WTC11 (cell line): ENCODE measurements around the gene NEURL2. TPM values are rescaled to one million over a fixed set of nuclear protein-coding genes. Genes with fewer than 3 reads are reported as not detected.

Experiments
- ATAC-seq: fragments of 200-7000 bp; cut with Tn5 transposase; 2 replicates; pipeline ENCODE4 v1.10.0; 2021; ENCODE audit warnings: mild to moderate bottlenecking, moderate library complexity
- CTCF ChIA-PET: fragments of 300-600 bp; sonication (Branson Sonifier 250); formaldehyde crosslinking; loops from one replicate; lab custom pipeline; 2021; ENCODE audit warnings: antibody characterized with exemption; lab: Charles Lee
- POLR2A ChIA-PET: fragments of 350-600 bp; sonication (Branson Sonifier 250); formaldehyde crosslinking; loops from one replicate; lab custom pipeline; 2021; ENCODE audit warnings: antibody characterized with exemption; lab: Charles Lee
- DNase-seq: peaks from one replicate; pipeline ENCODE4 v3.0.0; 2021; ENCODE audit warnings: low spot score
- H3K27ac Mint-ChIP-seq: 2 replicates; pipeline ENCODE4 v1.8.0; 2021; ENCODE audit warnings: mixed read lengths
- H3K27me3 Mint-ChIP-seq: 2 replicates; pipeline ENCODE4 v1.8.0; 2021; ENCODE audit warnings: low read depth, mild to moderate bottlenecking, moderate library complexity, mixed read lengths
- H3K36me3 Mint-ChIP-seq: 2 replicates; pipeline ENCODE4 v1.8.0; 2021; ENCODE audit warnings: mixed read lengths
- H3K4me1 Mint-ChIP-seq: 2 replicates; pipeline ENCODE4 v1.8.0; 2022; ENCODE audit warnings: mixed read lengths
- H3K4me3 Mint-ChIP-seq: 2 replicates; pipeline ENCODE4 v1.8.0; 2021; ENCODE audit warnings: mild to moderate bottlenecking, moderate library complexity, mixed read lengths
- H3K9me3 Mint-ChIP-seq: 2 replicates; pipeline ENCODE4 v1.8.0; 2021; ENCODE audit warnings: mixed read lengths
- ATF1 ChIP-seq: sonication (generic); formaldehyde crosslinking; IDR thresholded peaks from 2 replicates; pipeline ENCODE4 v1.8.1; 2023; ENCODE audit warnings: mild to moderate bottlenecking, moderate library complexity, missing genetic modification reagents
- CTCF ChIP-seq: fragments of 200-600 bp; IDR thresholded peaks from 2 replicates; pipeline ENCODE4 v1.8.0; 2022; ENCODE audit warnings: antibody characterized with exemption
- ESRRA ChIP-seq: sonication (generic); formaldehyde crosslinking; IDR thresholded peaks from 2 replicates; pipeline ENCODE4 v1.8.1; 2022; ENCODE audit warnings: mild to moderate bottlenecking, missing genetic modification reagents, borderline replicate concordance
- GABPB1 ChIP-seq: sonication (generic); formaldehyde crosslinking; IDR thresholded peaks from 2 replicates; pipeline ENCODE4 v1.8.1; 2023; ENCODE audit warnings: mild to moderate bottlenecking, missing genetic modification reagents
- GTF2I ChIP-seq: fragments of 250-450 bp; sonication (Bioruptor Pico); conservative IDR thresholded peaks from 2 replicates; pipeline ENCODE4 v1.4.0; 2021; ENCODE audit warnings: mild to moderate bottlenecking
- IRF2 ChIP-seq: sonication (generic); formaldehyde crosslinking; IDR thresholded peaks from 2 replicates; pipeline ENCODE4 v1.8.0; 2022; ENCODE audit warnings: low read depth, missing genetic modification reagents, borderline replicate concordance
- KAT7 ChIP-seq: sonication (generic); formaldehyde crosslinking; IDR thresholded peaks from 2 replicates; pipeline ENCODE4 v1.8.1; 2023; ENCODE audit warnings: missing genetic modification reagents, mild to moderate bottlenecking, borderline replicate concordance
- MLX ChIP-seq: sonication (generic); formaldehyde crosslinking; IDR thresholded peaks from 2 replicates; pipeline ENCODE4 v1.8.1; 2023; ENCODE audit warnings: mild to moderate bottlenecking, missing genetic modification reagents, moderate library complexity
- MXD4 ChIP-seq: fragments of 250-450 bp; sonication (Bioruptor Pico); IDR thresholded peaks from 2 replicates; pipeline ENCODE4 v1.8.0; 2021; ENCODE audit warnings: mild to moderate bottlenecking, moderate library complexity, borderline replicate concordance
- MYBL2 ChIP-seq: sonication (generic); formaldehyde crosslinking; IDR thresholded peaks from 2 replicates; pipeline ENCODE4 v1.8.1; 2023; ENCODE audit warnings: mild to moderate bottlenecking, moderate library complexity, missing genetic modification reagents
- NR3C1 ChIP-seq: sonication (generic); formaldehyde crosslinking; conservative IDR thresholded peaks from 2 replicates; pipeline ENCODE4 v1.8.1; 2023; ENCODE audit warnings: low read depth, mild to moderate bottlenecking, missing genetic modification reagents
- PREB ChIP-seq: sonication (generic); formaldehyde crosslinking; IDR thresholded peaks from 2 replicates; pipeline ENCODE4 v1.8.1; 2022; ENCODE audit warnings: mild to moderate bottlenecking, missing genetic modification reagents, moderate library complexity, borderline replicate concordance
- SP1 ChIP-seq: sonication (generic); formaldehyde crosslinking; conservative IDR thresholded peaks from 2 replicates; pipeline ENCODE4 v1.8.1; 2022; ENCODE audit warnings: missing genetic modification reagents
- TEAD1 ChIP-seq: sonication (generic); formaldehyde crosslinking; IDR thresholded peaks from 2 replicates; pipeline ENCODE4 v1.8.0; 2022; ENCODE audit warnings: mild to moderate bottlenecking, missing genetic modification reagents
- ZBTB43 ChIP-seq: sonication (generic); formaldehyde crosslinking; IDR thresholded peaks from 2 replicates; pipeline ENCODE4 v1.8.1; 2023; ENCODE audit warnings: mild to moderate bottlenecking, missing genetic modification reagents
- ZMAT4 ChIP-seq: fragments of 250-450 bp; sonication (Bioruptor Pico); IDR thresholded peaks from 2 replicates; pipeline ENCODE4 v1.9.0; 2021; ENCODE audit warnings: mild to moderate bottlenecking
- ZNF281 ChIP-seq: sonication (generic); formaldehyde crosslinking; IDR thresholded peaks from 2 replicates; pipeline ENCODE4 v1.8.0; 2023; ENCODE audit warnings: mild to moderate bottlenecking, missing genetic modification reagents
- total RNA-seq: library from RNA; stranded (reverse); gene quantifications from 3 replicates; pipeline ENCODE4 v1.2.3, GENCODE V29; 2021

The NEURL2 gene
- total RNA-seq, 1 experiment from 2014 or later, result 6.6 TPM

GRCh38 chr20:45905505-45906079 lies 14.6 kb upstream of the NEURL2 start:
- peaks cover 9% of the 10 kb centered on the region for H3K4me1 Mint-ChIP-seq
- no peak overlapping the region for H3K4me3 Mint-ChIP-seq
- ChIA-PET CTCF (interaction anchor here (0.6 to 1.9 kb wide), 3 partner anchors 15 to 536 kb away, joined by 4 to 8 read pairs (median 7); partner anchors contain the start of genes CTSA and NEURL2), POLR2A (interaction anchor here (1.9 kb wide), 1 partner anchor 28 kb away, joined by 5 read pairs; no protein-coding TSS in a partner anchor)
- DNase-seq (no peak), ATAC-seq (no peak)
- TF ChIP-seq ATF1 (CRISPR knock-in tag) (no peak), GABPB1 (CRISPR knock-in tag) (peak; percentile 38; the same call in 1 of the 2 replicates), ZMAT4 (CRISPR knock-in tag) (no peak)
- H3K27ac Mint-ChIP-seq, result no peak overlapping the region
- no peaks in the 10 kb centered on the region for H3K27me3 Mint-ChIP-seq
- H3K9me3 Mint-ChIP-seq, result no peaks in the 10 kb centered on the region
- H3K36me3 Mint-ChIP-seq, result peaks cover 66% of the 10 kb centered on the region

GRCh38 chr20:45904583-45905504 lies 13.8 kb upstream of the NEURL2 start:
- no peaks in the 10 kb centered on the region for H3K9me3 Mint-ChIP-seq
- no peak for ATAC-seq
- no peaks in the 10 kb centered on the region for H3K27me3 Mint-ChIP-seq
- peaks cover 60% of the 10 kb centered on the region for H3K36me3 Mint-ChIP-seq
- no peak overlapping the region for H3K4me3 Mint-ChIP-seq
- peaks cover 2% of the 10 kb centered on the region; the same call in 1 of the 2 replicates for H3K4me1 Mint-ChIP-seq
- TF ChIP-seq IRF2 (CRISPR knock-in tag) (no peak), CTCF (no peak), TEAD1 (CRISPR knock-in tag) (no peak), MXD4 (CRISPR knock-in tag) (no peak), SP1 (CRISPR knock-in tag) (no peak), PREB (CRISPR knock-in tag) (no peak), ESRRA (no peak), ZMAT4 (CRISPR knock-in tag) (no peak), NR3C1 (CRISPR knock-in tag) (no peak), KAT7 (no peak)
- TF ChIP-seq, all 79 proteins: peak for 0
- POLR2A ChIA-PET, result interaction anchor here (1.9 kb wide), 1 partner anchor 29 kb away, joined by 5 read pairs; no protein-coding TSS in a partner anchor
- DNase-seq, result no peak
- H3K27ac Mint-ChIP-seq, result no peak overlapping the region
- CTCF ChIA-PET, result interaction anchor here (0.6 to 1.9 kb wide), 3 partner anchors 15 to 535 kb away, joined by 4 to 8 read pairs (median 7); partner anchors contain the start of genes CTSA and NEURL2

- Mint-ChIP-seq H3K4me3 (no peak overlapping the region), H3K9me3 (no peaks in the 10 kb centered on the region), H3K36me3 (peaks cover 61% of the 10 kb centered on the region), H3K27me3 (no peaks in the 10 kb centered on the region), H3K27ac (no peak overlapping the region), H3K4me1 (no peaks in the 10 kb centered on the region)
- no peak for ATAC-seq
- CTCF ChIA-PET, result interaction anchor here (0.6 to 1.2 kb wide), 2 partner anchors 12 to 22 kb away, joined by 3 to 4 read pairs; partner anchors contain the start of gene NEURL2
- no peak for DNase-seq
- POLR2A ChIA-PET, result interaction anchor here (0.7 kb wide), 1 partner anchor 21 kb away, joined by 7 read pairs; no protein-coding TSS in a partner anchor
- TF ChIP-seq ZBTB43 (CRISPR knock-in tag), result no peak
- TF ChIP-seq GTF2I, result no peak
- no peak for TF ChIP-seq ZNF281
- no peak for TF ChIP-seq PREB (CRISPR knock-in tag)
- no peak for TF ChIP-seq ESRRA
- TF ChIP-seq MLX (CRISPR knock-in tag), result no peak
- no peak for TF ChIP-seq MYBL2 (CRISPR knock-in tag)
Measured at GRCh38 chr20:45902199-45902701, 11.2 kb upstream of the NEURL2 start.
